ENCODE data around the gene MIX23.
"Not testable (repeated sequence)": the region's sequence is repeated elsewhere in the genome, so short reads cannot be mapped to it uniquely, and the experiment has no call there.

Gene MIX23

DNA sequence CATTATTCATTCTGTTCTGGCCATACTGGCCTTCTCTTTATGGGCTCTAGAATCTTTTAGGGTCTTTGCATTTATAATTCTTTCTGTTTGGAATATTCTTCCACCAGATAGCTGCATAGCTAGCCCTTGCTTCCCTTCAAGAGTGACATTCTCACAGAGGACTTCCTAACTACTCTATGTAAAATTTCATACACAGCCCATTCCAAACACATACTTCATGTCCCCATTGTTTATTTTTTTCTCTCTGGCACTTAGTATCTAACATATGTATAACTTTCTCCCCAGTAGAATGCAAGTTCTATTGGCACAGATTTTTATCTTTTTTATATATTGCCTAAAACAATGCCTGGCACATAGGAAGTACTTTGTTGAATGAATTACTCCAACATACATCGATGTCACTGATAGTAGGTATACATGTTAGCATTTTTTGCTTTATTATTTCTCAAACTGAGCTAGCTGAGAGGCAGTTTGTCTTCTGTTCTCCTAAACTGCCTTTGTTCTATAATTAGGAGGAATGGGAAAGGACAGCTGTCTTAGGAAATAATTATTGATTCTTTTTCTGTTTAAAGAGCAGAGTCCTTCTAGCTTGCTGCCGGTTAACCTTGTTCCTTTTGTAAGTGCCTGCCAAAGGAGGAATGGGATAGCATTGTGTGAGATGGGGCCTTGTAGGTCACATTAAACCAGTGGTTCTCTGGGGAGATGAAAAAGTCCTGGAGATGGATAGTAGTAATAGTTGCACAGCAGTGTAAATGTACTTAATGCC is 8.8 kb upstream of the MIX23 start:
- no peak for DNase-seq

DNA sequence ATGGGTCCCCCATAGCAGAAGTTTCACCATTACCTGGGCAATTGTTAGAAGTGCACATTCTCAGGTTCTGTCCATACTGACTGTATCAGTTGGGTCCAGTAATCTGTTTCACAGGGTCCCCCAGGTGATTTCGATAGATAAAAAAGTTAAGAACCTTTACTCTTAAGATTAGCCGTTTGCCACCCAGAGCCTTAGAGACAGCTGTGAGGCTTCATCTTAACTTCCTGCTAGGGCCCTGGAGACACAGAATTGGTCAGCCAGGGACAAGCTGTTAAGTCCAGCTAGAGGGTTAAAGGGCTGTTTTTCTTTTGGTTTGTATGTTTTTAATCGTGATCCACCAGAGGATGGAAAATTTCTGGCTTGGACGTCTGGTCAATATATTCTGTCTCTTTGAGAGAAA is 7.6 kb upstream of the MIX23 start:
- no peak for DNase-seq

GRCh38 chr3:122389892-122390291 is 6.9 kb upstream of the MIX23 start:
- DNase-seq: no peak

DNA sequence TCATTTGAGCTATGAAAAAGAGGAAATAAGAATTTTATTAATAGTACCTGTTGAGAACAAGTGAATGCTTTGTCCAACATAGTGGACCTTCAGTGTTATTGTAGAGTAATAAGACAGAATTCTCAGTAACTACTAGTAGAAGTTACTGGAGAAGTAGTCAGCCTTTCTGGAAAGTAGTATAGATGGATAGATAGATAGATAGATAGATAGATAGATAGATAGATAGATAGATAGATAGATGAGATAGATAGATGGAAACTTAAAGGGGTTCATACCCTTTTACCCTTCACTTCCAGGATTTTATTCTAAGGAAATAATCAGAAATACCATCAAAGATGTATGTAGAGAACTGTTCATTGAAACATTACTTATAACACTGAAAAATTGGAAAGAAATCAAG is 6.2 kb upstream of the MIX23 start:
- no peak for DNase-seq

GRCh38 chr3:122387709-122388108 is 4.7 kb upstream of the MIX23 start:
- DNase-seq: no peak

DNA sequence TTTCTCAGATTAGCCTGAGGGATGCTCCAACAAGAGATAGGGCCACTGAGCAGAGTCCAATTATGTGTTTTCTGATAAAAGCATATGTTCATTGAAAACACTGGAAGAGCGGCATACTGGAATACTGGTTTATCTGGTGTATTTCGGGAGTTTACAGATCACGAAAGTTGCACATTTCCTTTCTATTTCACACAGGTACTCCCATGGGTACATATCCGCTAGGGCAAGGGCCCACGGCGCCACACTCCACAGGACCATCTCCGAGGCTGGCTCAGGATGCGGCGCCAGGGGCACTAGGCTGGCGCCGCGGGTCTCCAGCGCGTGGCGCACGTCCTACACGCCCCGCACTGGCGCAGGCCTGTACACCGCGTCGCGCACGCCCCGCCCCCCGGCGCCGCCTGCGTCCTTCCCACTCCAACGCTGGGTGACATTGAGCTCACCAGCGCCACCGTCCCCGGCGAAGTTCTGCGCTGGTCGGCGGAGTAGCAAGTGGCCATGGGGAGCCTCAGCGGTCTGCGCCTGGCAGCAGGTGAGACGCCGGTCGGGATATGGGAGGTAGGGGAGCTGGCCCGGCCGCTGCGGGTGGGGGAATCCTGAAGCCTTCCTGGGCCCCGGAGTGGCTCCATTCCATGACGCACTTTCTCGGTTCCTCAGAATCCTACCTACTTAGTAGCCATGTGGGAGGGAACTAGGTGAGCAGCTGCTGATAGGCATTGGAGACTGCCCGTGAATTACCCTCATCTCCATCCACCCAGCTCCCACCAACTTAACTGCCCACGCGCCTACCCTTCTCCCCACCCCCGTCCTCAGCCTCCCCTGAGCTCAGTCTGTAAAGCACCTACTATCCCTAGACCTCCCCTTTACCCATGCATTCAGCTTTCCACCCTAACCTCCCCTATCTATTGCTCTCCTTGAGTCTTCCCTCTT is 1.0 kb upstream of the MIX23 start, which contains the start of gene FAM162A:
Gene FAM162A, plus strand, starts transcription at position 412 of the 927 bp plus-strand sequence. Its CDS starts 84 bp downstream, at position 496.
- peak; percentile 88 for DNase-seq

DNA sequence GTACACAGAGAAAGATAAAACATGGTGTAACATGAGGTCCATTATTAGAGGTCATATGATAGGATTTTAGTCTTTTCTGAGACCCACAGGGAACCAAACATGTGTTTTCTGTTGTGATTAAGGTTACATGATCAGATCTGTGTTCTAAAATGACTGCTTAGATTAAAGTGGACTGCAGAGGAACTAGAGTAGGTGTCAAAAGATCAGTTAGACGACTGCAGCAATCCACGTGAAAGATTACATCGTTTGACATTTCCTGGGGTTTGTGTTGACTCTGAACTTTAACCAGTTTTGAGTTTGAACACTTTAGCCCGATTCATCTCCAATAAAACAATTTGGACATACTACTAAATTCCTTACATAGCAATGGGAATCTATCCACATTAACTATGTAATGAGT is 5.1 kb downstream of the MIX23 start:
- DNase-seq: no peak

DNA sequence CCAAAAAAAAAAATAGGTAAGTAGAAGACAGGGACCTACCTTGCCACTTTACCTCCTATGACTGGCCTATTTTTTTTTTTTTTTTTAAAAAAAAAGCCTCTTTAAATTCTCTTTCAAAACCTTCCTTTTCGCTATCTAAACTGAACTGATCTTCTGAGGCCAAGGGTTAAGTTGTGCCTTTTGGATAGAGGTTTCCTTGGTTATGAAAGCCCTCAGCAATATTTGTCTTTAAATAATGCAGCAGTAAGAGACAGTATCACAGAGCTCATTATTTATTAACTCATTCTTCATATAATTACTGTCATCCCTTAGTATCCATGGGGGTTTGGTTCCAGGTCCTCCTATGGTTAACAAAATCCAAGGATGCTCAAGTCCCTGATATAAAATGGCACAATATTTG is 9.0 kb downstream of the MIX23 start:
- DNase-seq: no peak

GRCh38 chr3:122366379-122366749 is 16.7 kb downstream of the MIX23 start:
- no peak for DNase-seq

GRCh38 chr3:122365582-122366378 is 17.3 kb downstream of the MIX23 start:
- DNase-seq: not testable (repeated sequence)

DNA sequence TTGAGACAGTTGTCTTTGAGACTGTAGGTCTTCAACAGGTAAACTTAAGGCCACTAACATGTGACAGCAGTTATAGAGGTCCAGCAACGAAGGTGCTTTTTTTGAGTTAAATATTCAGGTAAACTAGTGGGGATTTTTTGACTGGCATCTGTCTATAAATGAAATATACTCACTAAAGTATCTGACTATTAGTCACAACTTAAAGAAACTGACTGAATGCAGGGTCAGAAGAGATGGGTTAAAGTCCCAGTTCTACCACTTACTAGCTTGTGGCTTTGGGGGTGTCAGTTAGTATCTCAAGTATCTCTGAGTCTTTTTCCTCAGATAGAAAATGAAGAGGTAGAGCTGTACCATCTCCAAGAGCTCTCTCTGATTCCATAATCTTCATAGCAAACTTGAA is 18.0 kb downstream of the MIX23 start:
- DNase-seq: no peak

DNA sequence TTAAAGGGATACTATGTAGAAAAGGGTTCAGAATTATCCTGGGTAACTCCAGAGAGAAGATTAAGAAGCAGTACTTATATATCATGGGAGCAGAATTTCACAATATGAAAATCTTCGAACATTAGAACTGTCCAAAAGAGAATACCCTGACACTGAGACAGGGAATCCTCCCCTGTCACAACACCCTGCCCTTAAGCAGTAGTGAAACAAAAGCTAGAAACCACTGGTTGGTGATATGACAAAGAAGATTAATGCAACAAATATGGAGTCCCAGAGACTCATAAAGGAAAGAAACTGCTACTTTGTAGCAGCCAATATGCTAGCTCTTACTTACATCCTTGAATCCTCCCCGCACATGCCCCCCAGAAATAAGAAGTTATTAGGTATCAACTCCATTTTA is 18.5 kb downstream of the MIX23 start:
- no peak for DNase-seq

GRCh38 chr3:122362026-122362425 is 21.0 kb downstream of the MIX23 start:
- no peak for DNase-seq

- DNase-seq: no peak
Measured at GRCh38 chr3:122358703-122359032, 24.4 kb downstream of the MIX23 start.

- no peak for DNase-seq
Measured at GRCh38 chr3:122357828-122358702, 25.0 kb downstream of the MIX23 start.

DNA sequence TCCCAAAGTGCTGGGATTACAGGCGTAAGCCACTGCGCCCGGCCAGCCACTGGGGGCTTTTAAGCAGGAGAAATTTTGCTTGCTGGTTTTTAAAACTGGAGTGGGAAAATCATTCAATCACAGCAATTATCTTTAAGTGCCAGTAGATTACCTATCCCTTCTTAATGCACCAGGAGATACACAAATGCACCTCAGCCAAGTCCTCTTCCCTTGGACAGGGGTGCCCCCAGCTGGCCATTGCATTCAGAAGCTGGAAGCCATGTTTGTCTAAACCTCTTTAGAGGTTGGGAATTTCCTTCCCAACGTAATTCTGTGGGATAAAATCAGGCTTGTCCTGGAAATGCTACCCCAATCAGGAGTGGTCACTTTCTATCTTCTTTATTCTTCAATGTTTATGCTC is 26.6 kb downstream of the MIX23 start:
- no peak for DNase-seq

GRCh38 chr3:122355612-122356011 is 27.4 kb downstream of the MIX23 start:
- DNase-seq: no peak

- no peak for DNase-seq
Measured at GRCh38 chr3:122353893-122354401, 29.1 kb downstream of the MIX23 start.

DNA sequence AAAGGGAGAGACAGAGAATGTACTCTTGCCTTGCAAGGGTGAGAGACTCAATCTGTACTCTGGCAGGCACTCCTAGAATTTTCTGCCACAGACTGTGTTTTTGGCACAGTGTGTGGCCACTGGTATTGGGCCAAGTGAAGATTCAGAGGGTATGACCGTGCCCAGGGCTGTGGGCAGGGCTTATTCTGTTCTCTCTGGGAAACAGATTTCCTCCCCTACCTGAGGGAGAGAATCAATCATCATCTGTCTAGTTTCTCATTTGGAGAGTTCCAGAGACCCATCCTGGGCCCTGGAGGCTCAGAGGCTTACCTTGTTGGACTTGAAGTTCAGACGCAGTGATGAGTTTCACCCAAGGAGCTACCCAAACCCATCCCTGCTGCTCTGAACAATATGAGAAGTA is 29.8 kb downstream of the MIX23 start:
- no peak for DNase-seq

DNA sequence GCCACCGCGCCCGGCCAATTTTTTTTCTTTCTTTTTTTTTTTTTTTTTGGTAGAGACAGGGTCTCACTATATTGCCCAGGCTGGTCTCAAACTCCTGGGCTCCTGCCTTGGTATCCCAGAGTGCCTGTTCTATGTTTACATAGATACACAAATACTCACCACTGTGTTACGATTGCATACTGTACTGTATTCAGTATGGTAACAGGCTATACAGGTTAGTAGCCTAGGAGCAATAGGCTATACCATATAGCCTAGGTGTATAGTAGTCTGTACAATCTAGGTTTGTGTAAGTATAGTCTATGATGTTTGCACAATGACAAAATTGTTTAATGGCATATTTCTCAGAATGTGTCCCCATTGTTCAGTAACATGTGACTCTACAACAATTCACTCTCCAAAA is 31.4 kb downstream of the MIX23 start:
- DNase-seq: no peak

DNA sequence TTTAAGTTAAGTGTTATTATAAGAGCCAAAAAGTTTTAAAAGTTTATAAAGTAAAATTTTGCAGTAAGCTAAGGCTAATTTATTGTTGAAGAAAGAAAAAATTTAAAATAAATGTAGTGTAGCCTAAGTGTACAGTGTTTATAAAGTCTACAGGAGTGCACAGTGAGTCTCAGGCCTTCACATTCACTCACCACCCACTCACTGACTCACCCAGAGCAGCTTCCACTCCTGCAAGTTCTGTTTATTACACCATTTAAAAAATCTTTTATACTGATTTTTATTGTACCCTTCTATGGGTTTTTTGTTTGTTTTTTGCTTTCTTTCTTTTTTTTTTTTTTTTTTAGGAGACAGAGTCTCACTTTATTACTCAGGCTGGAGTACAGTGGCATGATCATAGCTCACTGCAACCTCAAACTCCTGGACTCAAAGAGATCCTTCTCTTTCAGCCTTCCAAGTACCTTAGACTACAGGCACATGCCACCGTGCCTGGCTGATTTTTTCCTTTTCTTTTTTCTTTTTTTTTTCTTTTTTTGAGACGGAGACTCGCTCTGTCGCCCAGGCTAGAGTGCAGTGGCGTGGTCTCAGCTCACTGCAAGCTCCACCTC is 32.1 kb downstream of the MIX23 start:
- DNase-seq: no peak

DNA sequence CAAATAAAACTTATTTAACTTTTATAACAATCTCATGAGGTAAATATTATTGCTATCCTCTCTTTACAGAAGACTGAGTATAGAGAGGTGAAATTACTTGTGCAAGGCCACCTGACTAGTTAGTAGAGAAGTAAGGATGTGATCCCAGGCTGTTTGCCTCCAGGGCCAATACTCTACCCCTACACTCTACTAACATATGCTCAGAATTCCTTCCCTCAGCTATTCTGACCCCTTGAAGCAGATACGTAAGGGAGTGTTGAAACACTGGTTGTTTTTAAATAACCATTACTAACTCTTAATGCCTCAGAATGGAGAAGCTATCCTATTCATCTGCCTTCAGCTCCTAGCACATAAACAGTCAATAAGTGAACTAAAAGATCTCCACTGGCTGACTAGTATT is 33.9 kb downstream of the MIX23 start:
- DNase-seq: no peak

Measured in SHP77 treated with DMSO at 0.1 percent for 48 hours (cell line).